GM18858 (cell line): Measurements from ENCODE around the gene ITGB1.

Experiments used
- ATAC-seq: cut with Tn5 transposase; IDR thresholded peaks from one replicate; pipeline ENCODE4 v1.9.1; 2021; ENCODE audit not compliant: unreplicated experiment

ITGB1 gene

GRCh38 chr10:32955790-32956189 is 2.2 kb downstream of the ITGB1 start:
- ATAC-seq = no peak

- ATAC-seq = no peak
Measured at GRCh38 chr10:32955299-32955772, 2.7 kb downstream of the ITGB1 start.

GRCh38 chr10:32954545-32955298 is 3.3 kb downstream of the ITGB1 start:
- no peak for ATAC-seq

- no peak for ATAC-seq
Measured at GRCh38 chr10:32954080-32954479, 4.0 kb downstream of the ITGB1 start.

GRCh38 chr10:32953277-32953927 is 4.6 kb downstream of the ITGB1 start:
- no peak for ATAC-seq

GRCh38 chr10:32952541-32953276 is 5.3 kb downstream of the ITGB1 start:
- no peak for ATAC-seq

- no peak for ATAC-seq
Measured at GRCh38 chr10:32952094-32952493, 5.9 kb downstream of the ITGB1 start.

GRCh38 chr10:32951111-32951510 is 6.9 kb downstream of the ITGB1 start:
- no peak for ATAC-seq

GRCh38 chr10:32950591-32951108 is 7.4 kb downstream of the ITGB1 start:
- no peak for ATAC-seq

GRCh38 chr10:32949221-32949678 is 8.8 kb downstream of the ITGB1 start:
- ATAC-seq = peak; percentile 43

GRCh38 chr10:32948451-32948850 is 9.6 kb downstream of the ITGB1 start:
- peak; percentile 34 for ATAC-seq

- no peak for ATAC-seq
Measured at GRCh38 chr10:32947586-32947985, 10.4 kb downstream of the ITGB1 start.

GRCh38 chr10:32946108-32946507 is 11.9 kb downstream of the ITGB1 start:
- ATAC-seq = no peak

GRCh38 chr10:32943854-32944661 is 14.0 kb downstream of the ITGB1 start:
- ATAC-seq = no peak

- peak; percentile 56 for ATAC-seq
Measured at GRCh38 chr10:32943395-32943794, 14.6 kb downstream of the ITGB1 start.

- ATAC-seq = no peak
Measured at GRCh38 chr10:32942081-32942480, 15.9 kb downstream of the ITGB1 start.

- ATAC-seq = no peak
Measured at GRCh38 chr10:32941357-32941756, 16.7 kb downstream of the ITGB1 start.

GRCh38 chr10:32940321-32941301 is 17.4 kb downstream of the ITGB1 start:
- peak; percentile 35 for ATAC-seq
